GM12891 (cell line): ENCODE results near the gene PDRG1.

ENCODE experiments used
- PAX5 ChIP-seq: IDR thresholded peaks from 2 replicates; pipeline ENCODE4 v1.6.1; 2011; ENCODE audit warnings: low read length, moderate library complexity, mild to moderate bottlenecking; ENCODE audit not compliant: insufficient read depth, severe bottlenecking
- POLR2A ChIP-seq: IDR thresholded peaks from 2 replicates; pipeline ENCODE4 v1.6.1; 2011; ENCODE audit warnings: low read depth, low read length, control low read depth
- POLR2AphosphoS5 ChIP-seq: IDR thresholded peaks from 2 replicates; pipeline ENCODE4 v1.6.1; 2011; ENCODE audit warnings: low read depth, low read length, control low read depth
- POU2F2 ChIP-seq: IDR thresholded peaks from 2 replicates; pipeline ENCODE4 v1.6.1; 2011; ENCODE audit warnings: low read depth, mild to moderate bottlenecking, control low read depth, low read length, moderate library complexity
- SPI1 ChIP-seq: IDR thresholded peaks from 2 replicates; pipeline ENCODE4 v1.6.1; 2011; ENCODE audit warnings: low read depth, low read length, control low read depth
- TAF1 ChIP-seq: IDR thresholded peaks from 2 replicates; pipeline ENCODE4 v1.6.1; 2011; ENCODE audit warnings: low read depth, low read length, control low read depth

- TF ChIP-seq PAX5 (no peak), POLR2AphosphoS5 (no peak), TAF1 (no peak), POLR2A (no peak), POU2F2 (no peak), SPI1 (no peak)
Observed at GRCh38 chr20:31974296-31974695, 22.4 kb upstream of the PDRG1 start.
